Activated naive CD4-positive, alpha-beta T cell treated with anti-CD3 and anti-CD28 coated beads, Interleukin-2, amount 50 U/mL, for 24 hours (primary cell): ENCODE results near the gene BCL2L13.

ENCODE experiments used
- H3K27ac Mint-ChIP-seq: one replicate; pipeline ENCODE4 v1.8.0; 2021; ENCODE audit warnings: mild to moderate bottlenecking, mixed read lengths
- H3K27me3 Mint-ChIP-seq: one replicate; pipeline ENCODE4 v1.8.0; 2021; ENCODE audit warnings: mixed read lengths
- H3K36me3 Mint-ChIP-seq: one replicate; pipeline ENCODE4 v1.8.0; 2021; ENCODE audit warnings: mixed read lengths
- H3K4me1 Mint-ChIP-seq: one replicate; pipeline ENCODE4 v1.8.0; 2021; ENCODE audit warnings: mixed read lengths
- H3K4me3 Mint-ChIP-seq: one replicate; pipeline ENCODE4 v1.8.0; 2021; ENCODE audit warnings: mild to moderate bottlenecking, mixed read lengths
- H3K9me3 Mint-ChIP-seq: one replicate; pipeline ENCODE4 v1.8.0; 2021; ENCODE audit warnings: mixed read lengths

BCL2L13 gene

DNA sequence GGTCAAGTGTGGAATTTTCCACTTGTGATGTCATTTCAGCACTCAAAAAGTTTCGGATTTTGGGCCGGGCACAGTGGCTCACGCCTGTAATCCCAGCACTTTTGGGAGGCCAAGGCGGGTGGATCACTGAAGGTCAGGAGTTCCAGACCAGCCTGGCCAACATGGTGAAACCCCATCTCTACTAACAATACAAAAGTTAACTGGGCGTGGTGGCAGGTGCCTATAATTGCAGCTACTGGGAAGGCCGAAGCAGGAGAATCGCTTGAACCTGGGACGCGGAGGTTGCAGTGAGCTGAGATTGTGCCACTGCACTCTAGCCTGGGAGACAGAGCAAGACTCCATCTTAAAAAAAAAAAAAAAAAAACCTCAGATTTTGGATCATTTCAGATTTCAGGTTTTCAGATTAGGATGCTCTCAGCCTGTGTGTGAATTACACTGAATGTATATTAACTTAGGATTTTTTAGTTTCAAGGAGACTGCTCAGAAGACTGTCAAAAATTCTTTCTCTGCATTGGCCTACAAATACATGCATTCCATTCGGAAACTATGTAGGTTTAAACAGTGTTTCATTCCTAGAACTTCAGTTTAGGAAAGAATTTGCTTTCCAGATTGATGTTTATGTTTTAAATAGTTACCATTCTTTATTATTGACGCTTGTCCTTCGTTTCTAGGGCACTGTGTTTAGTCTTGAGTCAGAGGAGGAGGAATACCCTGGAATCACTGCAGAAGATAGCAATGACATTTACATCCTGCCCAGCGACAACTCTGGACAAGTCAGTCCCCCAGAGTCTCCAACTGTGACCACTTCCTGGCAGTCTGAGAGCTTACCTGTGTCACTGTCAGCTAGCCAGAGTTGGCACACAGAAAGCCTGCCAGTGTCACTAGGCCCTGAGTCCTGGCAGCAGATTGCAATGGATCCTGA, 87.7 kb downstream of the BCL2L13 start:
- Mint-ChIP-seq H3K4me3 (no peak overlapping the region), H3K4me1 (peaks cover 16% of the 10 kb centered on the region), H3K27ac (peak overlapping the region; percentile 48), H3K27me3 (no peaks in the 10 kb centered on the region), H3K36me3 (peaks cover 4% of the 10 kb centered on the region), H3K9me3 (no peaks in the 10 kb centered on the region)

DNA sequence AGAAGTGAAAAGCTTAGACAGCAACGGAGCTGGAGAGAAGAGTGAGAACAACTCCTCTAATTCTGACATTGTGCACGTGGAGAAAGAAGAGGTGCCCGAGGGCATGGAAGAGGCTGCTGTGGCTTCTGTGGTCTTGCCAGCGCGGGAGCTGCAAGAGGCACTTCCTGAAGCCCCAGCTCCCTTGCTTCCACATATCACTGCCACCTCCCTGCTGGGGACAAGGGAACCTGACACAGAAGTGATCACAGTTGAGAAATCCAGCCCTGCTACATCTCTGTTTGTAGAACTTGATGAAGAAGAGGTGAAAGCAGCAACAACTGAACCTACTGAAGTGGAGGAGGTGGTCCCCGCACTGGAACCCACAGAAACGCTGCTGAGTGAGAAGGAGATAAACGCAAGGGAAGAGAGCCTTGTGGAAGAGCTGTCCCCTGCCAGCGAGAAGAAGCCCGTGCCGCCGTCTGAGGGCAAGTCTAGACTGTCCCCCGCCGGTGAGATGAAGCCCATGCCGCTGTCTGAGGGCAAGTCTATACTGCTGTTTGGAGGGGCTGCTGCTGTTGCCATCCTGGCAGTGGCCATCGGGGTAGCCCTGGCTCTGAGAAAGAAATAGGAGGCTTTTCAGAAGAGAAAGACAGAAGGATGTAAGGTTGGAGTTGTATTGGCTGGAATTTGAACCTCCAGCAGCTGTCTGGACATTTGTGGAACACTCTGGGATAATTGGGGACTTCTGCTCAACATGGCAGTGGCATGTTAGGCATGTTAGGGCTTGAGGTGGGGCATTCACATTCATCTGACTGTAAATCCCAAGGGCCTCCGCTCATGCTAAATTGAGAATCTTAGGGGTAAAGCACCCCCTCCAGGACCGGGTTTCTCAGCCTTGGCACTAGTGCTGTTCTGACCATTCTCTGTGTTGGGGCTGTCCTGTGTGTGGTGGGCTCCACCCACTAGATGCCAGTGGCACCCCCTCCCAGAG, 88.7 kb downstream of the BCL2L13 start:
- peaks cover 16% of the 10 kb centered on the region for H3K4me1 Mint-ChIP-seq
- H3K36me3 Mint-ChIP-seq: peaks cover 4% of the 10 kb centered on the region
- no peak overlapping the region for H3K4me3 Mint-ChIP-seq
- no peaks in the 10 kb centered on the region for H3K27me3 Mint-ChIP-seq
- peak overlapping the region; percentile 48 for H3K27ac Mint-ChIP-seq
- H3K9me3 Mint-ChIP-seq: no peaks in the 10 kb centered on the region

DNA sequence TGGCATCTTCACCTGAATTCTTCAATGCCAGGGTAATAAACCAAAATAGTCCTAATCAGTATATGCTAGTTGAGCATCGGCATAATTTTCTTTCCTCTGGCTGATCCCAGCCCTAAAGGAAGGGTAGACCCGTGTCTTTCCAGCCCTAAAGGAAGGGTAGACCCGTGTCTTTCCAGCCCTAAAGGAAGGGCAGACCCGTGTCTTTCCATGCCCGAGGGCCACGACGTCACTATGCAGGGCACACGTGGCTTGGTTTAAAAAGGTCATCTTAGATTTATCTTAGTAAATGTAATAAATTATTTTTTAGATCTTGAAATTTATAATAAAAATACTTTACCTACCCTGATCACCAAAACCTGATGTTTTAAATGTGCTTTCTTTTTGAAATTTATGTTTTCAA, 90.2 kb downstream of the BCL2L13 start:
- Mint-ChIP-seq H3K36me3 (peaks cover 12% of the 10 kb centered on the region), H3K4me1 (peaks cover 19% of the 10 kb centered on the region), H3K27ac (no peak overlapping the region)

DNA sequence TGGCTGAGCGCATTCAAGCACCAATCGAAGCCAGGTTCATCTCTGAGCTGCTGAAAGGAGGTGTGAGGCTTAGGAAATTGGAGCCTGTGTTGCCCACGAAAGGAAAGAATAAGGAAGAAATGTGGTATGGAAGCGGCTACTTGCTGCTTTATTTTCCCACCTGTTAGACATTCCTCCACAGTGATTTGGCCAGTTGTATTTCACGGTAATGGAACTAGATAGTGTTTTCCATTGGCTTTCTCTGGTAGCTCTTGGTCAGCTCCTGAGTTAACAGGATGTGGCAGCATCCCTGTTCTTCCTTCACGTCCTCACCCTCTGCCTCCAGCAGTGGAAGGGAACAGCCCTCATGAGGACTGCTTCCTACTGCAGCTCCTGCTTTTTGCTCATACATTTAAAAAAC, 91.0 kb downstream of the BCL2L13 start:
- peaks cover 12% of the 10 kb centered on the region for H3K36me3 Mint-ChIP-seq
- no peaks in the 10 kb centered on the region for H3K9me3 Mint-ChIP-seq
- peaks cover 23% of the 10 kb centered on the region for H3K4me1 Mint-ChIP-seq
- no peaks in the 10 kb centered on the region for H3K27me3 Mint-ChIP-seq
- H3K4me3 Mint-ChIP-seq: no peak overlapping the region
- no peak overlapping the region for H3K27ac Mint-ChIP-seq

More for the DNA sequence above, 90.2 kb downstream of the BCL2L13 start:
- no peak overlapping the region for H3K4me3 Mint-ChIP-seq
- H3K27me3 Mint-ChIP-seq: no peaks in the 10 kb centered on the region
- H3K9me3 Mint-ChIP-seq: no peaks in the 10 kb centered on the region

DNA sequence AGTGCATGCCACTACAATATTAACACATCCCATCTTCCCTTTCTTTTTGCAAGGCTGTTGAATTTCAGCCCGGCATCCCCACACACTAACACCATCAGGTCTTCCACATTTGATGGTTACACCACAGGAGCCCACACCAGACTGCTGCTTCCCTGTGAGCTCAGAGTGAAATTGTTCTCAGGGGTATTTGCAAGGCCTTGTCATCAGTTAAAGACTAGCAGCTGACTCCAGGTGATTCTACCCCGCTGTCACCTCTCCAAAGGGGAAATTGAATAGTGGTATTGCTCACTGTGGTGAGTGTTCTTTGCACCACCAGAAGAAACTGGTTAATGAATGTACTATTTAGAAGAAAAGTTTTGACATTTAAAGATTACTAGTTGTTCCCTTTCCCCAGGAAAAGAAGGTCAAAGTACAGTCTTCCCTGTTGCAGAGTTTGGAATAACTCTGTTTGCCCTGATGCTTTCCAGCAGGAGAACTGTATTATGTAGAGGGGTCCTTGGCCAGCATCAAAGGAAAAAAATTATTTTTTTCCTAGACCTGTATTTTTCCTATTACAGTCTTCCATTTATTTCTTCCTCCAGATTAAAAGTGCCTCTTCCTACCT, 93.8 kb downstream of the BCL2L13 start:
- peaks cover 10% of the 10 kb centered on the region for H3K4me1 Mint-ChIP-seq
- peak overlapping the region; percentile 68 for H3K27ac Mint-ChIP-seq
- no peak overlapping the region for H3K4me3 Mint-ChIP-seq
- H3K27me3 Mint-ChIP-seq: no peaks in the 10 kb centered on the region
- peaks cover 7% of the 10 kb centered on the region for H3K36me3 Mint-ChIP-seq
- H3K9me3 Mint-ChIP-seq: no peaks in the 10 kb centered on the region

DNA sequence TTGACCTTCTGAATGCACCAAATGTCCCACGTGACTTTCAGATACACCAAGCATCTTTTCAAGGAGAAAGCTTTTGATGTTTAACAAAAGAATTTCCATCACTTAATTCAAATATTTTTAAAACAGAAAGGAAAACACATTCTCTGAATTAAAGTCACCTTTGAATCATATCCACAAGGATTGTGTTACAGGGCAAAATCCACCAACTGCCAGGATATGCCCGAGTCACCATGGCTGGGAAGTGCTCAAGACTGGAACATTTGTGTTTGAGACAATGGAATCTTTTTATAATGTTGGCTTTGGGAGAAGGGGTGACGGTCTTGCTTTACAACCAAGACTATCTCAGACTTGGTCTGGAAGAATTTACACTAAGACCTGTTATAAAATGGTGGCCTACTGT, 94.9 kb downstream of the BCL2L13 start:
- H3K4me1 Mint-ChIP-seq: peaks cover 10% of the 10 kb centered on the region

DNA sequence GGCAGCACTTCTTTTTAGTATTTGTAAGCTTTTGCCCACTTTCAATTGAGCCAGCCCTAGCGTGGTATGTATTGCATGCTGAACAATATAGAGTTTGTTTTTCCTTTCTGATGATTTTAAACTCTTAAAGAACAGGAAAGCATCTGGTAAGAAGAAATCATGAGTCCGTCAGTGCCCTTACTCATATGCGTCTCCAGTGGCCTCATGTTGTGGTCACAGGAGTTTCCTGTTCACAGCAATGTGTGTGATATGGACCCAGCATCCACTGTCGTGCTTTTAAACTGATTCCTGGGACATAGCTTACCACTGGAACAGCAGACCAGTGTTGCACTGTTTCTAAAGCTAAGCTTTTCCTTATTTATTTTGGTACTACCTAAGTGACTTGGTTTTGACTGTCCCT, 95.6 kb downstream of the BCL2L13 start:
- peak overlapping the region; percentile 23 for H3K27ac Mint-ChIP-seq
- H3K27me3 Mint-ChIP-seq: no peaks in the 10 kb centered on the region
- no peak overlapping the region for H3K4me3 Mint-ChIP-seq
- H3K9me3 Mint-ChIP-seq: no peaks in the 10 kb centered on the region
- H3K4me1 Mint-ChIP-seq: peaks cover 10% of the 10 kb centered on the region
- H3K36me3 Mint-ChIP-seq: peaks cover 7% of the 10 kb centered on the region

More for the DNA sequence above, 94.9 kb downstream of the BCL2L13 start:
- Mint-ChIP-seq H3K27me3 (no peaks in the 10 kb centered on the region), H3K4me3 (no peak overlapping the region), H3K9me3 (no peaks in the 10 kb centered on the region), H3K36me3 (peaks cover 7% of the 10 kb centered on the region), H3K27ac (peak overlapping the region; percentile 88)

DNA sequence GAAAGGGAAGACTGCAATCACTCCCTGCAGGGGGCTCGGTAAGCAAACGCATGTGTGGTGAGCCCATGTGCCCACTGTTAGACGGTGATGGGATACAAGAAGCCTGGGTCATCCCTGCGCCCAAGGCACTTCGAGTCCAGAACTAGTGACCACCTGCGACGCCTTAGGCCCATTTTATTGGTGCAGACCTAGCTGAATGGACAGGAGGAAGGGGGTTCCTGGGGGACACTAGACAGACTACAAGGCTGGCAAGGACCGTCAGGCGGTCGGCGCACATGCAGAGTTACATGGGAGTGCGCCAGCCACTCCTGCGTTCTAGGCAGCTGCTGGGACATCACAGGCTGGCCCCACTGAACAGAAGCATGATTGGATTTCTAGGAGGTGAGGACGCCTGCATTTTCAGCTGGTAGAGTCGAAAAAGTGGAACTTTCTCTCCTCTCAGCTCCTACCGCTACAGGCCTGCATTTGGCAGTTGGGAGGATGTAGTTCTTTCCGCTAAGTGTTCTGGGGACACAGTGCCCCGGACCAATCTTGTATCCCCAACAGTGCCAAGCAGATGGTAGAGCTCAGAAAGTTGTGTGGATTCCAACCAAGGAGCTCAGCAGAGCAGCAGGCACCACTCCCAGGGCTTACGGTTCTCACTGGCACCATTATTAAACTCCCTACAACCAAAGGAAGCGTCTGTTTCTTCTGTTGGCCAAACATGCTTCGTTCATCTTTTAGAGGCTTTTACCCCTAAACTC, 100.0 kb downstream of the BCL2L13 start:
- Mint-ChIP-seq H3K27me3 (no peaks in the 10 kb centered on the region), H3K4me3 (no peak overlapping the region), H3K36me3 (peaks cover 5% of the 10 kb centered on the region), H3K27ac (no peak overlapping the region), H3K9me3 (no peaks in the 10 kb centered on the region), H3K4me1 (peaks cover 12% of the 10 kb centered on the region)

DNA sequence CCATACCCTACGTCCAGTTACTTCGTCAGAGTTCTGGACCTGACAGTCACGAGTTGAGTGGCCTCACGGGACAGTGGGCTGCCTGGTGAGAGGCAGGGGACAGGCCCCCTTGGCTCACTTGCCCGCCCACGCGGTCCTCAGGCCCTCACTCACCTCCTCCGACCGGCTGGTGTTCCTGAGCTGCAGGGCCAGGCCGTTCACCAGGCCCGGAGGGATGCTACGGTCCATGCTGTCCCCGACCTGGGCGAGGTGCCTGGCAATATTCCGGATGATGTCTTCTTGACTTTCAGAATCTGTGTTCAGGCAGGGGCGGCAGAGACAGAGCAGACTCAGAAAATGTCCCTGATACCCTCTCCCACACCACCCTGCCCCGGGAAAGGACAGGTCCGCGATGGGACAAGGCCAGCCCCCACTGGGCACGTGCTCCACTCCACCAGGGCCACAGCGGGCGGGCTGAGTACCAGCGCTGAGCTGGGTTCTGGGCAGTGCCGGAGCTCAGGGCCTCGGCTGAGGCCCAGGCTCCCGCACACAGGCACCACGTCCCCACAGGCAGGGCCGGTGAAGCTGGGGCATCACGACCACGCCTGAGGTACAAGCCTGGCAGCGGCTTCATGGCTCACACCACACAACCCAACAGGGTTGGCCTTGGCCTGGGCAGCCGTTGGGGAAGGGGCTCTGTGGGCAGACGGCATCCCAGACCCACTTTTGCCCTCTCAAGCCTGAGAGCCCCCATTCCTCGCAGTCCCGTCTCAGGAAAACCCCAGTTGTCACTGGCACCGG, 100.8 kb downstream of the BCL2L13 start:
- H3K27me3 Mint-ChIP-seq: no peaks in the 10 kb centered on the region
- no peak overlapping the region for H3K4me3 Mint-ChIP-seq
- peaks cover 2% of the 10 kb centered on the region for H3K36me3 Mint-ChIP-seq
- peaks cover 8% of the 10 kb centered on the region for H3K4me1 Mint-ChIP-seq
- H3K27ac Mint-ChIP-seq: peak overlapping the region; percentile 51
- no peaks in the 10 kb centered on the region for H3K9me3 Mint-ChIP-seq

DNA sequence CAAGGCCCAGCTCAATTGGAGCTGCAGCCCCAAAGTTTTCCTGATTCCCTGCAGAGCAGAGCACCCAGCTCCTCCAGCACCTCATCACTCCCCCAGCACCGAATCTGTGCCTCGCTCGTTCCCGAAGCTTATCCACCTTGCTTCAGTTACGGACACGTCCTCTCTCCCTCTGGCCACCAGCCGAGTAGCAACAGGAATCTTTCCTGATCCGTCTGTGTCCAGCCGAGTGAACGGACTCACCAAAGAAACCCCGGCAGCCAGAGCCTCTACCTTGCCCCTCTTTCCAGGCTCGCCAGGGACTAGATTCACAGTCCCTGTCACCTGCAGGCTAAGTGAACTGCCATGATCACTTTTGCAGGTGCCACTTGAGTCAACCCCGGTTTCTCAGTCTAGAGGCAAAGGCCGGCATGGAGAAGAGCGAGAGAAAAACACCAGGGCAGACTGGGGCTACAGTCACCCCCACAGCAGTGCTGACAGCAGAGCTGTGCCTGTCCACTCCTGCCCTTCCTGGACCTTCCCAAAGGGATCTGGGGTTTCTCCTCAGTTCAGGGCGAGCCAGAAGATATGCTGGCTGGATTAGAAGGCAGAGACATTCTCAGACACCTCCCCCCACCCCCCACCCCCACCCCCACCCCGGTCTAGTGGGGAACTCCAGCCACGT, 103.4 kb downstream of the BCL2L13 start:
- peaks cover 12% of the 10 kb centered on the region for H3K4me1 Mint-ChIP-seq
- H3K36me3 Mint-ChIP-seq: peaks cover 4% of the 10 kb centered on the region
- no peaks in the 10 kb centered on the region for H3K9me3 Mint-ChIP-seq
- no peaks in the 10 kb centered on the region for H3K27me3 Mint-ChIP-seq
- peak overlapping the region; percentile 72 for H3K27ac Mint-ChIP-seq
- H3K4me3 Mint-ChIP-seq: no peak overlapping the region

DNA sequence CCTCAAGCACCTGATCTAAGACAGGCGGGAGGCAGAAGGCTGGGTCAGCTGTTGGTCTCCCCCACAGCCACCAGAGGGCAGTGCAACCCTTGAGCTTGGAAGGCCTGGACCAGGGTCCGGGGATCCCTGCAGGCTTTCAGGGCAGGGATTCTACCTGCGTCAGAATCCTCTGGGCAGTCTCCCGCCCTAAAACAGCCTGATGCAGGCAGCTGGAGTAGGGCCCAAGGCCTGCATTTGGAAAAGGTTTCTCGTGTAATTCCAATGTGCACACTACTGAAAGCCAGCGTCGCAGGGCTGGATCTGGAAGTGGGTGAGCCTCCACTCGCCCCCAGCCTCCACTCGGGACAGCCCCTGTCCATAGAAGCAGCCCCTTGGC, 104.0 kb downstream of the BCL2L13 start:
- no peaks in the 10 kb centered on the region for H3K27me3 Mint-ChIP-seq
- H3K9me3 Mint-ChIP-seq: no peaks in the 10 kb centered on the region
- no peak overlapping the region for H3K4me3 Mint-ChIP-seq
- H3K27ac Mint-ChIP-seq: no peak overlapping the region
- H3K4me1 Mint-ChIP-seq: peaks cover 12% of the 10 kb centered on the region
- peaks cover 4% of the 10 kb centered on the region for H3K36me3 Mint-ChIP-seq

DNA sequence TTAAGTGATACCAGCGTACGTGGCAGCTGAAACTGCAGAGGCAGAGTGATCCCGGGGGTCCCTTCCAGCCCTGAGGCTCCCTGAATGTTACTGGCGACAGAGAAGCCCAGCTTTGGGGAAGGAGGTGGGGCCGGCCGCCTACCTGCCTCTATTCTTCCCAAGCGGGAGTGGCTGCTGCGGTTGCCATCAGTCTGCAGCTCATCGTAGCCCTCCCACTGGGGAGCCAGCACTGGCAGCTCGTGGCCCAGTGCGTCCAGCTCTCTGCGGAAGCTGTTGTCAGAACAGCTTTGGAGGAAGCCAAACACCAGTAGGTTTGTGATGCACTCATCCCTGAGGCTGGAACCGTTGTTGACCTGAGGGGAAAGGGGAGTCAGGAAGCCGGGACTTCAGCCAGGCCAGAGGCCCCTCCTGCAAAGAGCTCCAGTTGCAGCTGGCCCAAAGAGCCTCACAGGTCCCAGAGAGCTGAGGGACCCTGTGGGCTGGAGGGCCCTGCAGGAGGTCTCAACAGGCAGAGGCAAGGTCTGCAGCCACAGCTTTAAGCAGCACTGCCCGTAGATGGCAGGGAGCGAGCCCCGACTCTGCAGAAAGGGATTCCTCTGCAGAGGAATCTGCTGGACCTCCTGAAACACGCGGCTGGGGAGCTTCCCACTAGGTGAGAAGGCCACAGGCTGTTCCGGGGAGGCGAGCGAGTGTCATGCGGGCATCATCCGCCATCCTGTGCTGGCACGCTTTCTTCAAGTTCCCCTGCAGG, 105.3 kb downstream of the BCL2L13 start:
- no peak overlapping the region for H3K4me3 Mint-ChIP-seq
- no peaks in the 10 kb centered on the region for H3K27me3 Mint-ChIP-seq
- H3K9me3 Mint-ChIP-seq: no peaks in the 10 kb centered on the region
- peaks cover 4% of the 10 kb centered on the region for H3K36me3 Mint-ChIP-seq
- peaks cover 12% of the 10 kb centered on the region for H3K4me1 Mint-ChIP-seq
- no peak overlapping the region for H3K27ac Mint-ChIP-seq

DNA sequence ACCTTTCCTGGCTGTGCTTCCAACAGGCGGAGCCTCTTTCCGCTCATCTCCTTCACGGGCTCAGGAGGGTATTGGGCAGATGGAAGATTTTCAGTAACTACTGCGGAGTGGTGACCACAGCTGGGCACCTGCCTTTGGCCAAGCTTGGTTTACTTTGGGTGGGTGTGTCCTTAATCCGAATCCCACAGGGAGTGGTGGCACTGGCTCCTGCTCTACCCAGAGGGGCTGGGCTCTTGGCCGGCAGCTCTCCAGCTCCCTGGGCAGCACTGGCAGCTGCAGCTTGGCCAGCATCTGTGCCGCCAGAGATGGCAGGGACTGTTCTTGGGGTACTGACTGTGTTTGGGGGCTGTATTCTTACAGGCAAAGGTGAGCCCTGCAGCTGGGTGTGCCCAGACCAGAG, 105.9 kb downstream of the BCL2L13 start:
- Mint-ChIP-seq H3K27me3 (no peaks in the 10 kb centered on the region), H3K27ac (no peak overlapping the region)

More for the DNA sequence above, 105.9 kb downstream of the BCL2L13 start:
- Mint-ChIP-seq H3K36me3 (peaks cover 4% of the 10 kb centered on the region), H3K4me3 (no peak overlapping the region), H3K9me3 (no peaks in the 10 kb centered on the region), H3K4me1 (peaks cover 12% of the 10 kb centered on the region)
